AG08396 (cell line): Measurements from ENCODE around the gene USP8.

Experiments used
- DNase-seq: peaks from one replicate; pipeline ENCODE4 v3.0.0; 2012; ENCODE audit warnings: low spot score, mixed read lengths

USP8 gene

DNA sequence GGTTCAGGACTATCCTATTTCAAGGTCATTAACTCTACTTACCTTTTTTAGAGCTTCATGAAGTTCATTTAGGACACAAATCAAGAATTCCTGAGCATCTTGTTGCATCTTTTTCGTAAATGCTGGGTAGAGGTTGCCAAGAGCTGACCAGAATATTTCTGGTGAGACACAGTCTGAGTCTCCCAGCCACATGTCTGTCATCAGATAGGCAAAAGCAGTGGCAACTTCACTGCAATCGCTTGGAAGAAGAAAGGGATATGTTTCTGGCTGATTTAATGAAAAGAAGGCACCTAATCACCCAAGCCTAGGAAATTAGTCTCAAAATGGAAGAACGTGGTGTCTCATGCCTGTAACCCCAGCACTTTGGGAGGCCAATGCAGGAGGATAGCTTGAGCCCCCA lies 119.4 kb downstream of the USP8 start:
- no peak for DNase-seq

DNA sequence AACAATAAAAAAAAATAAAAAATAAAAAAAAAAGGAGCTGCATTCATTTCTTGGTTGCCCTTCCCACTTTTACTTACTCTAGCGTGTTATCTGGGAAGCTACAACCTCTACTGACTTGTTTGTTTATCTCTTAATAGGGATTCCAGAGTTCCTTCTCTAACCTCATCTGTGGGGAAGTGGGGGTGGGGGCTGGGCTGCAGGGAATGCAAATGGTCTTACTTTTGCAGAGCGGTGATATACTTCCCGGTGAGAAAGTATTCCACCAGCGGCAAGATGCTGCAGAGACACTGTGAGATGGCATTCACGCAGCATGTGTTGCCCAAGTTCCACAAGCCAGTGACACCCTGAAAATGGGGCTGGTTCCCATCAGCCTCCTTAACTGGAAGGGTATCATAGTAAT lies 120.2 kb downstream of the USP8 start:
- no peak for DNase-seq

DNA sequence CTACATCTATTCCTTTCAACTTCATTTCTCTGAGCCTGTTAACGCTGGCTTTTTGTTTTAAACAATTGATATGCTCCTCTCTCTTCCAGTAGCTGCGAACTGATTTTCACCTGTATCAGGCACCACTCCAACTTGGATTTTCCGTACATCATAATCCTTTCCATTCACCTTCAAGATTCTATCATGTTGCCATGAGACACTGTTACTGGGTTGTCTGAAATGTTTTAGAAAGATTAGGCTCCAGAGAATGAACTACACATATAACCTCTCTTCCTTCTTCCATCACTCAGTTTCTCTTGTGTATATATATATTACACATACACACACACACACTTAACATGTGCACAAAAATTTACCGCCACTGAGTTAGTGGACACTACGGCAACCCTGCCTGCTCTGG lies 122.4 kb downstream of the USP8 start, which contains the start of gene USP50:
Gene USP50, minus strand, starts transcription at position 101 of the 400 bp plus-strand sequence. CDS start 141 bp downstream, outside the sequence.
- DNase-seq: no peak

DNA sequence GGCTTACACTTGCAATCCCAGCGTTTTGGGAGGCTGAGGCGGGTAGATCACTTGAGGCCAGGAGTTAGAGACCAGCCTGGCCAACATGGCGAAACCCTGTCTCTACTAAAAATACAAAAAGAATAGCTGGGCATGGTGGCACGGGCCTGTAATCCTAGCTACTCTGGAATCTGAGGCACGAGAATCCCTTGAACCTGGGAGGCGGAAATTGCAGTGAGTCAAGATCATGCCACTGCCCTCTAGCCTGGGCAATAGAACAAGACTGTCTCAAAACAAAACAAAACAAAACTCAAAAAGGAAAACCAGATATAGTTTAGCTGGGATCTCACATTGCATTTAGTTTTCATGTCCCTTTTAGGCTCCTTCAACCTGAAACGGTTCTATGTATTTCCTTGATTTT lies 125.1 kb downstream of the USP8 start:
- no peak for DNase-seq

DNA sequence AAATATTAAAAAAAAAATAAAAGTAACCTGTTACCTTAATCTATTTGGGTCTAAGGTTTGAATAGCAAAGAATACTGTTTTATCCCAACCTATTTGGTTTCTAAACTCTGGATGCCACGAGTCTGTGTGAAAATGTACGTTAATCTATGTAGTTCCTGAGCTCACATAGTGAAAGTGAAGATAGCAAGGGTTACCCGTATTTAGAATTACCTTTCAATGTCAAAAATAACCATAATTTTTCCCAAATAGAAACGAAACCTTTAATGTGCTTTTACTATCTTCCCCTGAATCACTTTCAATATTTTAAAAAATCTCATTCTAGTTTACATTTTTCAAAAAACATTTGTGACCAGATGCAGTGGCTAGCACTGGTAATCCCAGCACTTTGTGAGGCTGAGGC lies 128.0 kb downstream of the USP8 start:
- DNase-seq: no peak

DNA sequence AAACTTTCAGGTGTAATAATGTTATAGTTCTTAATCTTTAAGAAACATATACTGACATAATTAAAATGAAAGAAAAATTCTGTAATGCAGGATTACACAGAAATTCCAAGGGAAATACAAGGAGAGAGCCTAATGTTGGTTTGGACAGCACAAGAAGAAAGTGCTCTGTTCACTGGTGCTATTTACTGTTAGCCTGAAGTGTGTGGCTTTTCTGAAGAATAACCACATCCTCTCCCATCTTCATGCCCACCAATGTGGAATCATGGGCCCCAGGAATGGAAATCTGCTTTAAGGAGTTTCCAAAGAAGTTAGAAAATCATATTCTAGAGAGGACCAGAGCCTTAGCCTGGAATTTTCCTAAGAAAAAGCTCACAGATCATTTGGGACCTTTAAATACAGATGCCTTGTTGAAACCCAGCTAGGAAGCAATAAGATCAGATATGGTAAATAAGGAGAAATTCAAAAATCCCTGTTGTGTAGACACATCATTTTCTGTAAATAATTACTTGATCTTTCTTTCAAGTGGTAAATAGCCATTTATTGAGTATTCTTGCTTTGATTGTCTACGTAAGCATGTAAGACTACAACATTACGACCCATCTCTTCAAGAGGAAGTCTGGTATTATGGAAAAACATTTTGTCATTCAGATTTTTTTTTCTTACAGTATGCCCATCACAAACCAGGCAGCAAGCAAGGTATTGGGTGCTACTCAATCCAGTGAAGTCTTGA lies 132.6 kb downstream of the USP8 start:
- no peak for DNase-seq

DNA sequence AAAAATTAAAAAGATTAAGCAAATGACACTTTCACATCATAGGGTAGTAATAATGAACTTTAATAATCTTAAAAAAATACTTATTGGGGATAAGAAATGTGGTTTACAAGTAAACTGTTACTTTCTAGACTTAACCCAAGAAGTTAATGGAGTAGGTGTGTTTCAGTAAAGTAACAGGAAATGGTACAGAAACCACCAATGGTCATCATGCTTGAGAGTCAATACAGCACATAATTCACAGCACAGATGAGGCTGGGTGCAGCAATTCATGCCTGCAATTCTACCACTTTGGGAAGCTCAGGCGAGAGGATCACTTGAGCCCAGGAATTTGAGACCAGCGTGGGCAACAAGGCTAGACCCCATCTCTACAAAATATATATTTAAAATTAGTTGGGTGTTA lies 133.8 kb downstream of the USP8 start:
- DNase-seq: no peak

DNA sequence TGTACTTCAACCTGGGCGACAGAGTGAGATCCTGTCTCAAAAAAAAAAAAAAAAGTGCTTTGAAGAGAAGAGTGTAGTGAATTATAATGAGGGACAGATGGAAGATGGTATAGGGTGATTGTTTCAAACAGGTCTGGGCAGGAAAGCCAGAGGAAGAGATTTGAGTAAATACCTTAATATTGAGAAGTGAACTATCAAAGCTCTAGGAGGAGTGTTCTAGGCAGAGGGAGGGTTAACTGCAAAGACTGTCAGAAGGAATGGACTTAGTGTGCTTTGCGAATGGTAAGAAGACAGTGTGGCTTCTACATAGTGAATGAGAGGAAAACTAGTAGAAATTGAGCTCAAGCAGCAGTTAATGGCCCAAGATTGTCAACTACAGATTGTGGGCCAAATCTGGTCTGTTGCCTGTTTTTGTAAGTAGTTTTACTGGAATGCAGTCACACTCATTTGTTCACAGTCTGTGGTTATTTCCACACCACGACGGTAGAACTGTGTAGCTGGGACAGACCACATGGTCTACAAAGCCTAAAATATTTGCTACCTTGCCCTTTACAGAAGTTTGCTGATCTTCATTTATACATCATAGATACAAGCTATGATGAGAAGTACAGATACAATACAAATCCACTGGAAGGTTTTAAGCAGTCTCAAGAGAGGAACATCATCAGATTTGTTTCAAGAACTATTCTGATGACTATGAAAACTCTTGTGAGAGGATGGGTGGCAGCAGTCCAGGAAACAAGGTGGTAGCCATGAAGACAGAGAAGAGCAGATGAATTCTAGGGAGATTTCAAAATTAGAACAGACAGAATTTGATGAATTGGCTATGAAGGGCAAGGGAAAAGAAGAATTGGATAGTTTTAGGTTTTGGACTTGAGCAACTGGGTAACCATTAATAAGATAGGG lies 138.8 kb downstream of the USP8 start:
- DNase-seq: no peak

DNA sequence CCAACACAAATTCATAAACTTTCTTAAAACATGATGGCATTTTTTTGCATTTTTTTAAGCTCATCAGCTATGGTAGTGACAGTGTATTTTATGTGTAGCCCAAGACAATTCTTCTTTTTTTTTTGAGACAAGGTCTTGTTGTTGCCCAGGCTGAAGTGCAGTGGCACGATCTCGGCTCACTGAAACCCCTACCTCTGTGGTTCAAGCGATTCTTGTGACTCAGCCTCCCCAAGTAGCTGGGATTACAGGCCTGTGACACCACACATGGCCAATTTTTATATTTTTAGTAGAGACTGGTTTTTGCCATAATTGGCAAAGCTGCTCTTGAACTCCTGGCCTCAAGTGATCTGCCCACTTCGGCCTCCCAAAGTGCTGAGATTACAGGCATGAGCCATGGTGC lies 139.6 kb downstream of the USP8 start:
- DNase-seq: no peak
